GM12878 (cell line): Measurements from ENCODE around the gene ERFL. TPM values are rescaled to one million over a fixed set of nuclear protein-coding genes. Genes with fewer than 3 reads are reported as not detected.

ENCODE experiments used
- ASH2L ChIP-seq: fragments of 300-600, 200-600 bp; sonication (generic); IDR thresholded peaks from 2 replicates; pipeline ENCODE4 v1.6.1; 2017; ENCODE audit warnings: low read depth, mild to moderate bottlenecking, borderline replicate concordance
- FOXK2 ChIP-seq: fragments of 450-650 bp; IDR thresholded peaks from 2 replicates; pipeline ENCODE4 v1.6.1; 2017; ENCODE audit warnings: mild to moderate bottlenecking, moderate library complexity
- IRF5 ChIP-seq: fragments of 450-650 bp; IDR thresholded peaks from 2 replicates; pipeline ENCODE4 v1.6.1; 2017; ENCODE audit warnings: borderline replicate concordance
- PKNOX1 ChIP-seq: fragments of 450-650 bp; IDR thresholded peaks from 2 replicates; pipeline ENCODE4 v1.6.1; 2016; ENCODE audit warnings: mild to moderate bottlenecking
- POLR2A ChIP-seq: IDR thresholded peaks from 2 replicates; pipeline ENCODE4 v1.6.1; 2011; ENCODE audit warnings: low read depth, mild to moderate bottlenecking, low read length
- polyA plus RNA-seq, 11 experiments: library from polyadenylated mRNA; depleted of rRNA in 4 of 11; unstranded in 6 of 11; stranded (reverse) in 5 of 11; fragments of >200 nt; fragmentation: Nextera tagmentation in 4 of 11; fragmentation: Illumina TruSeq in 1 of 11; extraction: Ambion mirVana in 4 of 11; extraction: Trizol in 1 of 11; gene quantifications; 1 replicate in 1 of 11; 2 replicates in 10 of 11; pipeline versions ENCODE4 v1.2.1 to v1.2.3, GENCODE V29; 2011 to 2016; ENCODE audit warnings: inconsistent platforms in 2 of 11, missing spikeins in 2 of 11, low read depth in 1 of 11
- total RNA-seq, 4 experiments: library from RNA; depleted of rRNA in 3 of 4; stranded (reverse); fragments of >200 nt in 3 of 4; fragmentation: Illumina TruSeq in 1 of 4; extraction: Trizol in 1 of 4; gene quantifications; 2 replicates each; pipeline versions ENCODE4 v1.2.1 to v1.2.3, GENCODE V29; 2013 to 2021
- TF ChIP-seq, protein P1 (sequence below): fragments of 450-650 bp; formaldehyde crosslinking; IDR thresholded peaks from 2 replicates; pipeline ENCODE4 v1.5.0; 2022; ENCODE audit warnings: mild to moderate bottlenecking, missing genetic modification characterization
- TF ChIP-seq, protein P2 (sequence below): IDR thresholded peaks from 2 replicates; pipeline ENCODE4 v1.6.1; 2012; ENCODE audit warnings: low read depth, low read length, improper control_type of control experiment

Gene ERFL
- total and polyA plus RNA-seq, 10 of the 15 experiments (the other 5 are each of a cell fraction or from before 2014, with no cell fraction given) = 0.04 to 0.10 (median 0.05) TPM; not detected in 7

DNA sequence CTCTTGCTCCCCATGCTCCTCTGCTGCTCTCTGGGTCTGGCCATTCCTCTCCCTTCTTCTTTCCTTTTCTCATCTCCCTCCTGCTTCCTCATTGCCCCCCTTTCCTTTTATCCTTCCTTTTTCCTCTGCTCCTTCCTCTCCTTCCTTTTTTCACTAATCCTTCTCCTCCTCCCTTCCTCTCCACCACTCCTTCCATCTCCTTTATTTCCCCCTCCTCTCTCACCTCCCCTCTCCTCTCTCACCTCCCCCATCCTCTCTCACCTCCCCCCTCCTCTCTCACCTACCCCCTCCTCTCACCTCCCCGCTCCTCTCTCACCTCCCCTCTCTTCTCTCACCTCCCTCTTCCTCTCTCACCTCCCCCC, 31.7 kb downstream of the ERFL start (continued):
- TF ChIP-seq IRF5 = no peak
- no peak for TF ChIP-seq FOXK2
- no peak for TF ChIP-seq POLR2A
- TF ChIP-seq, protein P1, sequence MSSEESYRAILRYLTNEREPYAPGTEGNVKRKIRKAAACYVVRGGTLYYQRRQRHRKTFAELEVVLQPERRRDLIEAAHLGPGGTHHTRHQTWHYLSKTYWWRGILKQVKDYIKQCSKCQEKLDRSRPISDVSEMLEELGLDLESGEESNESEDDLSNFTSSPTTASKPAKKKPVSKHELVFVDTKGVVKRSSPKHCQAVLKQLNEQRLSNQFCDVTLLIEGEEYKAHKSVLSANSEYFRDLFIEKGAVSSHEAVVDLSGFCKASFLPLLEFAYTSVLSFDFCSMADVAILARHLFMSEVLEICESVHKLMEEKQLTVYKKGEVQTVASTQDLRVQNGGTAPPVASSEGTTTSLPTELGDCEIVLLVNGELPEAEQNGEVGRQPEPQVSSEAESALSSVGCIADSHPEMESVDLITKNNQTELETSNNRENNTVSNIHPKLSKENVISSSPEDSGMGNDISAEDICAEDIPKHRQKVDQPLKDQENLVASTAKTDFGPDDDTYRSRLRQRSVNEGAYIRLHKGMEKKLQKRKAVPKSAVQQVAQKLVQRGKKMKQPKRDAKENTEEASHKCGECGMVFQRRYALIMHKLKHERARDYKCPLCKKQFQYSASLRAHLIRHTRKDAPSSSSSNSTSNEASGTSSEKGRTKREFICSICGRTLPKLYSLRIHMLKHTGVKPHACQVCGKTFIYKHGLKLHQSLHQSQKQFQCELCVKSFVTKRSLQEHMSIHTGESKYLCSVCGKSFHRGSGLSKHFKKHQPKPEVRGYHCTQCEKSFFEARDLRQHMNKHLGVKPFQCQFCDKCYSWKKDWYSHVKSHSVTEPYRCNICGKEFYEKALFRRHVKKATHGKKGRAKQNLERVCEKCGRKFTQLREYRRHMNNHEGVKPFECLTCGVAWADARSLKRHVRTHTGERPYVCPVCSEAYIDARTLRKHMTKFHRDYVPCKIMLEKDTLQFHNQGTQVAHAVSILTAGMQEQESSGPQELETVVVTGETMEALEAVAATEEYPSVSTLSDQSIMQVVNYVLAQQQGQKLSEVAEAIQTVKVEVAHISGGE (CRISPR knock-in tag) = no peak
- no peak for TF ChIP-seq ASH2L
- no peak for TF ChIP-seq PKNOX1
- TF ChIP-seq, protein P2, sequence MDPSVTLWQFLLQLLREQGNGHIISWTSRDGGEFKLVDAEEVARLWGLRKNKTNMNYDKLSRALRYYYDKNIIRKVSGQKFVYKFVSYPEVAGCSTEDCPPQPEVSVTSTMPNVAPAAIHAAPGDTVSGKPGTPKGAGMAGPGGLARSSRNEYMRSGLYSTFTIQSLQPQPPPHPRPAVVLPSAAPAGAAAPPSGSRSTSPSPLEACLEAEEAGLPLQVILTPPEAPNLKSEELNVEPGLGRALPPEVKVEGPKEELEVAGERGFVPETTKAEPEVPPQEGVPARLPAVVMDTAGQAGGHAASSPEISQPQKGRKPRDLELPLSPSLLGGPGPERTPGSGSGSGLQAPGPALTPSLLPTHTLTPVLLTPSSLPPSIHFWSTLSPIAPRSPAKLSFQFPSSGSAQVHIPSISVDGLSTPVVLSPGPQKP = no peak
- TF ChIP-seq, all 136 proteins: peak for 0
